OCI-LY1 (cell line): ENCODE results near the gene DAAM1.

Source experiments
- H2AFZ ChIP-seq: fragments of 200-600 bp; sonication (generic), shearing (Covaris generic); 2 replicates; pipeline ENCODE4 v1.6.0; 2014; ENCODE audit warnings: antibody characterized with exemption, mild to moderate bottlenecking, low read length
- H3F3A ChIP-seq: fragments of 200-600 bp; sonication (generic), shearing (Covaris generic); 2 replicates; pipeline ENCODE4 v1.6.0; 2014; ENCODE audit warnings: mild to moderate bottlenecking, antibody characterized with exemption, low read length, moderate library complexity; ENCODE audit not compliant: insufficient read depth
- H3K27ac ChIP-seq: fragments of 200-600 bp; sonication (generic); 2 replicates; pipeline ENCODE4 v1.5.1; 2014; ENCODE audit warnings: low read length, mixed run types, mild to moderate bottlenecking, low read depth; ENCODE audit not compliant: poor library complexity, severe bottlenecking
- H3K27me3 ChIP-seq: fragments of 200-600 bp; sonication (generic); 2 replicates; pipeline ENCODE4 v1.6.0; 2014; ENCODE audit warnings: antibody characterized with exemption, mild to moderate bottlenecking, low read length, moderate library complexity; ENCODE audit not compliant: insufficient read depth
- H3K36me3 ChIP-seq: fragments of 200-600 bp; sonication (generic); 2 replicates; pipeline ENCODE4 v1.6.1; 2014; ENCODE audit warnings: mild to moderate bottlenecking, antibody characterized with exemption, low read length, moderate library complexity, mixed read lengths; ENCODE audit not compliant: insufficient read depth
- H3K4me1 ChIP-seq: fragments of 200-600 bp; sonication (generic); 2 replicates; pipeline ENCODE4 v1.5.1; 2014; ENCODE audit warnings: mild to moderate bottlenecking, low read length, moderate library complexity; ENCODE audit not compliant: insufficient read depth, severe bottlenecking
- H3K4me2 ChIP-seq: fragments of 200-600 bp; sonication (generic), shearing (Covaris generic); 2 replicates; pipeline ENCODE4 v1.6.1; 2014; ENCODE audit warnings: low read length
- H3K4me3 ChIP-seq: fragments of 200-600 bp; sonication (generic); 2 replicates; pipeline ENCODE4 v1.5.1; 2014; ENCODE audit warnings: low read length, low read depth, mild to moderate bottlenecking, mixed read lengths; ENCODE audit not compliant: poor library complexity, severe bottlenecking
- H3K79me2 ChIP-seq: fragments of 200-600 bp; shearing (Covaris generic); 2 replicates; pipeline ENCODE4 v1.6.1; 2016; ENCODE audit warnings: mixed run types, low read length, mixed read lengths; ENCODE audit not compliant: insufficient read depth
- H3K9ac ChIP-seq: fragments of 200-600 bp; sonication (generic), shearing (Covaris generic); 2 replicates; pipeline ENCODE4 v1.6.1; 2014; ENCODE audit warnings: mild to moderate bottlenecking, low read length, mixed read lengths
- H3K9me2 ChIP-seq: fragments of 200-600 bp; sonication (generic), shearing (Covaris generic); 2 replicates; pipeline ENCODE4 v1.6.1; 2014; ENCODE audit warnings: low read depth, mild to moderate bottlenecking, low read length, mixed read lengths
- H3K9me3 ChIP-seq: fragments of 200-600 bp; shearing (Covaris generic); 2 replicates; pipeline ENCODE4 v1.6.1; 2014; ENCODE audit warnings: low read length, mixed read lengths
- H4K20me1 ChIP-seq: fragments of 200-600 bp; sonication (generic), shearing (Covaris generic); 2 replicates; pipeline ENCODE4 v1.6.0; 2016; ENCODE audit warnings: mild to moderate bottlenecking, low read length; ENCODE audit not compliant: insufficient read depth
- EZH2 ChIP-seq: fragments of 200-600 bp; sonication (generic), shearing (Covaris generic); IDR thresholded peaks from 2 replicates; pipeline ENCODE4 v1.8.0; 2017; ENCODE audit warnings: borderline replicate concordance, mixed run types, mild to moderate bottlenecking, antibody characterized with exemption, low read length, moderate library complexity, mixed read lengths
- TF ChIP-seq, protein P1 (sequence below): fragments of 200-600 bp; sonication (generic), shearing (Covaris generic); IDR thresholded peaks from 2 replicates; pipeline ENCODE4 v1.5.1; 2017; ENCODE audit warnings: mild to moderate bottlenecking, antibody characterized with exemption, low read length, moderate library complexity, mixed read lengths

The DAAM1 gene

DNA sequence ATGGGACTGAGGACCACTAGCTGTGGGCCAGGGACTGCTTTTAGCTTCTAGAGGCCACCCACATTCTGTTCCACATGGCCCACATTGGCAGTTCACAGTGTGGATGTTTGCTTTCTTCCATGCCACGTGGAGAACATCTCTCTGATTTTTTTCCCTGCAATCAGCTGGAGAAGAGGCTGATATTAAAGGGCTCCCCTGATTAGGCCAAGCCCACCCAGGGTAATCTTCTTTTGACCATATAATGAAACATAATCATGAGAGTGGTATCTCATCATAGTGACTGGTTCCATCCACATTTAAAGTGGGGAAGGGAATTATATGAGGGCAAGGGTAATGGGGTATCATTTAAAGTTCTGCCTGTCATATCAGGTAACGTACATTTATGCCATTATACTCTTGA lies 15.8 kb downstream of the DAAM1 start:
- Histone ChIP-seq H3K27ac (no peak overlapping the region), H3K4me2 (no peak overlapping the region), H3K27me3 (no peaks in the 10 kb centered on the region), H3K4me1 (peaks cover 43% of the 10 kb centered on the region), H3K9ac (no peak overlapping the region), H3K79me2 (peaks cover 84% of the 10 kb centered on the region), H3K9me2 (no peaks in the 10 kb centered on the region), H4K20me1 (no peaks in the 10 kb centered on the region), H3K36me3 (peaks cover 7% of the 10 kb centered on the region), H2AFZ (no peak overlapping the region), H3K9me3 (no peaks in the 10 kb centered on the region), H3F3A (no peaks in the 10 kb centered on the region), H3K4me3 (no peak overlapping the region)
- no peak for TF ChIP-seq EZH2
- TF ChIP-seq, protein P1, sequence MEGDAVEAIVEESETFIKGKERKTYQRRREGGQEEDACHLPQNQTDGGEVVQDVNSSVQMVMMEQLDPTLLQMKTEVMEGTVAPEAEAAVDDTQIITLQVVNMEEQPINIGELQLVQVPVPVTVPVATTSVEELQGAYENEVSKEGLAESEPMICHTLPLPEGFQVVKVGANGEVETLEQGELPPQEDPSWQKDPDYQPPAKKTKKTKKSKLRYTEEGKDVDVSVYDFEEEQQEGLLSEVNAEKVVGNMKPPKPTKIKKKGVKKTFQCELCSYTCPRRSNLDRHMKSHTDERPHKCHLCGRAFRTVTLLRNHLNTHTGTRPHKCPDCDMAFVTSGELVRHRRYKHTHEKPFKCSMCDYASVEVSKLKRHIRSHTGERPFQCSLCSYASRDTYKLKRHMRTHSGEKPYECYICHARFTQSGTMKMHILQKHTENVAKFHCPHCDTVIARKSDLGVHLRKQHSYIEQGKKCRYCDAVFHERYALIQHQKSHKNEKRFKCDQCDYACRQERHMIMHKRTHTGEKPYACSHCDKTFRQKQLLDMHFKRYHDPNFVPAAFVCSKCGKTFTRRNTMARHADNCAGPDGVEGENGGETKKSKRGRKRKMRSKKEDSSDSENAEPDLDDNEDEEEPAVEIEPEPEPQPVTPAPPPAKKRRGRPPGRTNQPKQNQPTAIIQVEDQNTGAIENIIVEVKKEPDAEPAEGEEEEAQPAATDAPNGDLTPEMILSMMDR, result no peak

DNA sequence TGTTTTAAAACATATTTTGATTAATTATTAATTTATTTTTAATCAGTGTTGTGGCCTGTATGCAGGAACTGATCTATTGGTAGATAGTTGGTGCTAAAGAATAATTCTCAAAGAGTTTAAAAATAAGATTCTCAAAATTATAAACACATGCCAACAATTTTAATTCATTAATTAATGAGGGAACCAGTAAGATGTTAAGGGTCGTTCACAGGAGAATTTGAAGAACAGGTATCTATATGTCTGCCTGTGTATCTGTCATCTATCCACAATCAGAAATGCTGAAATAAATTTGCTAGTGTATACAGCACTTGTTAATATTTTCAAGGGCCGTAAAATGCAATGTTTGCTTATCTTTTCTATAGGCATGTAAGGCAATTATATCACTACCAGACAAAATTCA lies 18.4 kb downstream of the DAAM1 start:
- Histone ChIP-seq H3K36me3 (peaks cover 10% of the 10 kb centered on the region), H3K9me3 (no peaks in the 10 kb centered on the region), H3K4me2 (no peak overlapping the region), H3K9me2 (no peaks in the 10 kb centered on the region), H3K4me3 (no peak overlapping the region), H2AFZ (no peak overlapping the region), H3F3A (no peaks in the 10 kb centered on the region), H3K27me3 (no peaks in the 10 kb centered on the region), H3K27ac (no peak overlapping the region), H3K4me1 (peaks cover 41% of the 10 kb centered on the region), H3K9ac (no peak overlapping the region), H3K79me2 (peaks cover 88% of the 10 kb centered on the region), H4K20me1 (no peaks in the 10 kb centered on the region)
- TF ChIP-seq, protein P1, result no peak
- TF ChIP-seq EZH2, result no peak

DNA sequence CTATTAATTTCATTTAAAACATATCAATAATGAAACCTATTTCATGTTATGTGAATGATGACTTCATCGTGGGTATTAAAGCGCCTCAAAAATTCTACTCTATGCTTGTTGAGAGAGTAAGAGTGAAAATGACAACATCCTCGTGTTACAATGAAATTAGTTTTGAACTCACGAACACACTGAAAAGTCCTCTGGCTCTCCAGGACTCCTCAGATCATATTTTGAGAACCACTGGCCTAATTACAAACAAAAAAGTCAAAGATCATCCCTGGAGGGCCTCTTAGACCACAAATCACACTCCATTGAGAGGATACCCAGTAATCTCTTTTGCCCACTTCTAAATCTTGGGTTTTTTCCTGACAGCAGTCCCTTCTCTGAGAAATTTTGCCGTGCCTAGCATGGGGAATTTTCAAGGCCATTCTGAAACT lies 19.1 kb downstream of the DAAM1 start:
- Histone ChIP-seq H3K4me2 (no peak overlapping the region), H3F3A (no peaks in the 10 kb centered on the region), H3K4me1 (peaks cover 41% of the 10 kb centered on the region), H3K9me3 (no peaks in the 10 kb centered on the region), H3K9me2 (no peaks in the 10 kb centered on the region), H3K36me3 (peaks cover 10% of the 10 kb centered on the region), H3K4me3 (no peak overlapping the region), H2AFZ (no peak overlapping the region), H3K79me2 (peaks cover 88% of the 10 kb centered on the region), H3K27me3 (no peaks in the 10 kb centered on the region), H3K9ac (no peak overlapping the region), H3K27ac (no peak overlapping the region), H4K20me1 (no peaks in the 10 kb centered on the region)
- TF ChIP-seq, protein P1, result no peak
- no peak for TF ChIP-seq EZH2
